Vagina (tissue), 2 donors: Measurements from ENCODE around the gene RRP12.

Source experiments
- POLR2A ChIP-seq, 2 donors: fragments of 450-650 bp; IDR thresholded peaks; one replicate each; pipeline ENCODE4 v1.6.1; 2017; ENCODE audit warnings: antibody characterized with exemption in 2 of 2, mild to moderate bottlenecking in 2 of 2, moderate library complexity in 2 of 2
- TF ChIP-seq, protein P1 (sequence below), 3 experiments: fragments of 450-650 bp in 2 of 3; fragments of 200-600 bp in 1 of 3; sonication (generic) in 1 of 3; IDR thresholded peaks; one replicate each; pipeline ENCODE4 v1.5.1; 2017 to 2019; ENCODE audit warnings: antibody characterized with exemption in 3 of 3, mild to moderate bottlenecking in 2 of 3, moderate library complexity in 2 of 3

GRCh38 chr10:97336942-97337831, 64.0 kb downstream of the RRP12 start:
- TF ChIP-seq POLR2A (IDR thresholded peaks at IDR 0.05): no peak
- TF ChIP-seq, protein P1, sequence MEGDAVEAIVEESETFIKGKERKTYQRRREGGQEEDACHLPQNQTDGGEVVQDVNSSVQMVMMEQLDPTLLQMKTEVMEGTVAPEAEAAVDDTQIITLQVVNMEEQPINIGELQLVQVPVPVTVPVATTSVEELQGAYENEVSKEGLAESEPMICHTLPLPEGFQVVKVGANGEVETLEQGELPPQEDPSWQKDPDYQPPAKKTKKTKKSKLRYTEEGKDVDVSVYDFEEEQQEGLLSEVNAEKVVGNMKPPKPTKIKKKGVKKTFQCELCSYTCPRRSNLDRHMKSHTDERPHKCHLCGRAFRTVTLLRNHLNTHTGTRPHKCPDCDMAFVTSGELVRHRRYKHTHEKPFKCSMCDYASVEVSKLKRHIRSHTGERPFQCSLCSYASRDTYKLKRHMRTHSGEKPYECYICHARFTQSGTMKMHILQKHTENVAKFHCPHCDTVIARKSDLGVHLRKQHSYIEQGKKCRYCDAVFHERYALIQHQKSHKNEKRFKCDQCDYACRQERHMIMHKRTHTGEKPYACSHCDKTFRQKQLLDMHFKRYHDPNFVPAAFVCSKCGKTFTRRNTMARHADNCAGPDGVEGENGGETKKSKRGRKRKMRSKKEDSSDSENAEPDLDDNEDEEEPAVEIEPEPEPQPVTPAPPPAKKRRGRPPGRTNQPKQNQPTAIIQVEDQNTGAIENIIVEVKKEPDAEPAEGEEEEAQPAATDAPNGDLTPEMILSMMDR (IDR thresholded peaks at IDR 0.05): no peak
